Naive B cell (primary cell): ENCODE results near the gene CACNA1D. TPM values are rescaled to one million over a fixed set of nuclear protein-coding genes. Genes with fewer than 3 reads are reported as not detected.
A peak's percentile ranks its signal among the peaks of the same experiment; 100 is the strongest.

Source experiments
- ATAC-seq, 2 donors: fragments of 150-1000 bp; cut with Tn5 transposase; 2 replicates each; pipeline ENCODE4 v1.10.0; 2021; ENCODE audit warnings: low read depth in 2 of 2, mild to moderate bottlenecking in 2 of 2, moderate library complexity in 2 of 2
- DNase-seq: peaks from one replicate; pipeline ENCODE4 v3.0.0; 2022
- H3K27ac Mint-ChIP-seq, 6 donors: one replicate each; pipeline ENCODE4 v1.8.0; 2020 to 2022; ENCODE audit warnings: mild to moderate bottlenecking in 6 of 6, mixed read lengths in 6 of 6, moderate library complexity in 5 of 6, inconsistent platforms in 2 of 6
- H3K27me3 Mint-ChIP-seq, 3 donors: one replicate each; pipeline ENCODE4 v1.8.0; 2021 to 2022; ENCODE audit warnings: mixed read lengths in 3 of 3, mild to moderate bottlenecking in 1 of 3
- H3K36me3 Mint-ChIP-seq, 2 donors: one replicate each; pipeline ENCODE4 v1.8.0; 2020 to 2022; ENCODE audit warnings: mixed read lengths in 2 of 2, inconsistent platforms in 1 of 2, mild to moderate bottlenecking in 1 of 2
- H3K4me1 Mint-ChIP-seq, 3 donors: one replicate each; pipeline ENCODE4 v1.8.0; 2020 to 2022; ENCODE audit warnings: mixed read lengths in 3 of 3, inconsistent platforms in 1 of 3, mild to moderate bottlenecking in 1 of 3, moderate library complexity in 1 of 3
- H3K4me3 Mint-ChIP-seq, 8 donors: one replicate each; pipeline ENCODE4 v1.8.0; 2020 to 2022; ENCODE audit warnings: mild to moderate bottlenecking in 8 of 8, mixed read lengths in 8 of 8, moderate library complexity in 8 of 8, inconsistent platforms in 2 of 8
- H3K9me3 Mint-ChIP-seq, 7 donors: one replicate each; pipeline ENCODE4 v1.8.0; 2020 to 2022; ENCODE audit warnings: mixed read lengths in 7 of 7, mild to moderate bottlenecking in 5 of 7, inconsistent platforms in 2 of 7, moderate library complexity in 1 of 7
- polyA plus RNA-seq, 6 donors: library from polyadenylated mRNA; unstranded; fragments of 300-500 nt; fragmentation: Illumina TruSeq; gene quantifications; one replicate each; pipeline ENCODE4 v1.2.3, GENCODE V29; 2021; ENCODE audit warnings: low read depth in 6 of 6

Gene CACNA1D
- polyA plus RNA-seq, 6 donors from 2014 or later = not detected

GRCh38 chr3:53787016-53787415, 292.6 kb downstream of the CACNA1D start:
- Mint-ChIP-seq H3K27me3 (peaks cover 13 to 41% (median 19%) of the 10 kb centered on the region in 3 donors), H3K27ac (no peak overlapping the region)

GRCh38 chr3:53788038-53788437, 293.6 kb downstream of the CACNA1D start:
- Mint-ChIP-seq H3K9me3 (peaks cover 0 to 3% (median 0%) of the 10 kb centered on the region in 7 donors), H3K4me3 (no peak overlapping the region), H3K27me3 (peaks cover 17 to 41% (median 19%) of the 10 kb centered on the region in 3 donors), H3K36me3 (no peaks in the 10 kb centered on the region), H3K4me1 (no peaks in the 10 kb centered on the region), H3K27ac (peak overlapping the region in 1 of 6 donors; percentile 19)
- no peak for DNase-seq
- ATAC-seq = no peak

More at GRCh38 chr3:53787016-53787415, 292.6 kb downstream of the CACNA1D start:
- DNase-seq (no peak), ATAC-seq (no peak)
- no peak overlapping the region for H3K4me3 Mint-ChIP-seq
- H3K9me3 Mint-ChIP-seq = peaks cover 0 to 3% (median 0%) of the 10 kb centered on the region in 7 donors
- no peaks in the 10 kb centered on the region for H3K4me1 Mint-ChIP-seq
- H3K36me3 Mint-ChIP-seq = no peaks in the 10 kb centered on the region

- Mint-ChIP-seq H3K4me3 (no peak overlapping the region), H3K27me3 (peaks cover 16 to 33% (median 25%) of the 10 kb centered on the region in 3 donors), H3K27ac (no peak overlapping the region), H3K4me1 (no peaks in the 10 kb centered on the region), H3K36me3 (no peaks in the 10 kb centered on the region), H3K9me3 (peaks cover 0 to 3% (median 0%) of the 10 kb centered on the region in 7 donors)
- DNase-seq = no peak
- ATAC-seq = no peak
These were observed 295.0 kb downstream of the CACNA1D start for GRCh38 chr3:53789459-53789858.

- ATAC-seq (no peak), DNase-seq (no peak)
- Mint-ChIP-seq H3K36me3 (no peaks in the 10 kb centered on the region), H3K9me3 (peaks cover 0 to 3% (median 0%) of the 10 kb centered on the region in 7 donors), H3K27ac (no peak overlapping the region), H3K4me3 (no peak overlapping the region), H3K27me3 (peaks cover 25 to 38% (median 25%) of the 10 kb centered on the region in 3 donors), H3K4me1 (no peaks in the 10 kb centered on the region)
These were observed 296.1 kb downstream of the CACNA1D start for GRCh38 chr3:53790470-53790869.

- Mint-ChIP-seq H3K27ac (no peak overlapping the region), H3K4me1 (no peaks in the 10 kb centered on the region), H3K27me3 (peaks cover 25 to 42% (median 25%) of the 10 kb centered on the region in 3 donors), H3K36me3 (no peaks in the 10 kb centered on the region), H3K9me3 (peaks cover 0 to 3% (median 0%) of the 10 kb centered on the region in 7 donors), H3K4me3 (no peak overlapping the region)
- DNase-seq = no peak
- no peak for ATAC-seq
These were observed 296.9 kb downstream of the CACNA1D start for GRCh38 chr3:53791317-53791716.

GRCh38 chr3:53792866-53793265, 298.5 kb downstream of the CACNA1D start:
- Mint-ChIP-seq H3K36me3 (no peaks in the 10 kb centered on the region), H3K27ac (no peak overlapping the region), H3K27me3 (peaks cover 19 to 33% (median 24%) of the 10 kb centered on the region in 3 donors), H3K4me3 (no peak overlapping the region), H3K9me3 (peaks cover 0 to 3% (median 0%) of the 10 kb centered on the region in 7 donors), H3K4me1 (no peaks in the 10 kb centered on the region)
- DNase-seq (no peak), ATAC-seq (no peak)

GRCh38 chr3:53794597-53794996, 300.2 kb downstream of the CACNA1D start:
- peaks cover 0 to 3% (median 0%) of the 10 kb centered on the region in 7 donors for H3K9me3 Mint-ChIP-seq
- H3K27me3 Mint-ChIP-seq = peaks cover 18 to 23% (median 20%) of the 10 kb centered on the region in 3 donors
- no peaks in the 10 kb centered on the region for H3K4me1 Mint-ChIP-seq
- ATAC-seq = no peak
- no peaks in the 10 kb centered on the region for H3K36me3 Mint-ChIP-seq
- DNase-seq = no peak
- H3K27ac Mint-ChIP-seq = no peak overlapping the region
- no peak overlapping the region for H3K4me3 Mint-ChIP-seq

GRCh38 chr3:53795176-53795575, 300.8 kb downstream of the CACNA1D start:
- DNase-seq = no peak
- ATAC-seq = no peak
- Mint-ChIP-seq H3K27ac (no peak overlapping the region), H3K36me3 (no peaks in the 10 kb centered on the region), H3K27me3 (peaks cover 14 to 18% (median 17%) of the 10 kb centered on the region in 3 donors), H3K4me3 (no peak overlapping the region), H3K9me3 (no peaks in the 10 kb centered on the region), H3K4me1 (no peaks in the 10 kb centered on the region)

GRCh38 chr3:53795789-53796560, 301.6 kb downstream of the CACNA1D start:
- no peak overlapping the region for H3K4me3 Mint-ChIP-seq
- DNase-seq (no peak), ATAC-seq (no peak)
- peaks cover 11 to 18% (median 14%) of the 10 kb centered on the region in 3 donors for H3K27me3 Mint-ChIP-seq
- no peaks in the 10 kb centered on the region for H3K9me3 Mint-ChIP-seq
- no peaks in the 10 kb centered on the region for H3K4me1 Mint-ChIP-seq
- no peak overlapping the region for H3K27ac Mint-ChIP-seq
- H3K36me3 Mint-ChIP-seq = no peaks in the 10 kb centered on the region

GRCh38 chr3:53798144-53798543, 303.7 kb downstream of the CACNA1D start:
- ATAC-seq = no peak

GRCh38 chr3:53799338-53799865, 305.0 kb downstream of the CACNA1D start:
- H3K27ac Mint-ChIP-seq = no peak overlapping the region
- no peaks in the 10 kb centered on the region for H3K9me3 Mint-ChIP-seq
- no peak overlapping the region for H3K4me3 Mint-ChIP-seq
- H3K4me1 Mint-ChIP-seq = no peaks in the 10 kb centered on the region
- ATAC-seq = no peak
- peaks cover 11 to 12% (median 11%) of the 10 kb centered on the region in 3 donors for H3K27me3 Mint-ChIP-seq
- H3K36me3 Mint-ChIP-seq = no peaks in the 10 kb centered on the region
- DNase-seq = no peak

More at GRCh38 chr3:53798144-53798543, 303.7 kb downstream of the CACNA1D start:
- Mint-ChIP-seq H3K36me3 (no peaks in the 10 kb centered on the region), H3K27ac (no peak overlapping the region), H3K9me3 (no peaks in the 10 kb centered on the region), H3K27me3 (peaks cover 11 to 16% (median 14%) of the 10 kb centered on the region in 3 donors), H3K4me1 (no peaks in the 10 kb centered on the region), H3K4me3 (no peak overlapping the region)
- no peak for DNase-seq

- ATAC-seq (no peak), DNase-seq (no peak)
- H3K4me1 Mint-ChIP-seq = no peaks in the 10 kb centered on the region
- no peaks in the 10 kb centered on the region for H3K36me3 Mint-ChIP-seq
- H3K9me3 Mint-ChIP-seq = no peaks in the 10 kb centered on the region
- no peak overlapping the region for H3K27ac Mint-ChIP-seq
- peaks cover 5 to 20% (median 5%) of the 10 kb centered on the region in 3 donors for H3K27me3 Mint-ChIP-seq
- no peak overlapping the region for H3K4me3 Mint-ChIP-seq
These were observed 305.9 kb downstream of the CACNA1D start for GRCh38 chr3:53800041-53800906.

- DNase-seq (no peak), ATAC-seq (no peak)
- Mint-ChIP-seq H3K4me1 (no peaks in the 10 kb centered on the region), H3K9me3 (no peaks in the 10 kb centered on the region), H3K36me3 (no peaks in the 10 kb centered on the region), H3K4me3 (no peak overlapping the region), H3K27me3 (peaks cover 0 to 25% (median 3%) of the 10 kb centered on the region in 3 donors), H3K27ac (no peak overlapping the region)
These were observed 306.9 kb downstream of the CACNA1D start for GRCh38 chr3:53801319-53801718.
